ENCODE data around the gene PDGFB.

Gene PDGFB

DNA sequence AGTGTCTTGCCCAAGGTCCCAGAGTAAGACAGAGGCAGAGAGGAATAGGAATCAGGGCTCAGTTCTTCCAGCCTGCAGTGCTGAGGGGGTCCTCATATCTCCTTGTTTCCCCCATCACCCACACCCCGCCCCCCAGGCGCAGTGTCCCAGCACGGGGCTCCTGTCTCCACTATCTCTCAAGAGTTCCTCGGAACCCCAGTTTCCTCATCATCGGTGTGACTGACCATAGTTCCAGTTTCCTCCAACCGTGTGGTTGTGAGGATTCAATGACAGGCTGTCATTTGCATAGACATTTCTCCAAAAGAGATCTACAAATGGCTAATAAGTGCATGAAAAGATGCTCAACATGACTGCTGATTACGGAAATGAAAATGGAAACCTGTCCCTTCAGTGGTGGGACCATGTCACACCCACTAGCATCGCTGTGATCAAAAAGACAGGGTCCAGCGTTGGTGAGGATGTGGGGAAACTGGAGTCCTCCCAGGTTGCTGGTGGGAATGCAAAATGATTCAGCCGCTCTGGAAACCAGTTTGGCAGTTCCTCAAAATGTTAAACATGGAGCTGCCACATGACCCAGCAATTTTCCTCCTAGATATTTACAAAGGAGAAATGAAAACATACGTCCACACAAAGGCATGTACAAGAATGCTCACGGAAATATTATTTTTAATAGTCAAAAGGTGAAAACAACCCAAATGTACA, 31.8 kb upstream of the PDGFB start:
- no peak for DNase-seq (ENCODE audit: low read depth)

DNA sequence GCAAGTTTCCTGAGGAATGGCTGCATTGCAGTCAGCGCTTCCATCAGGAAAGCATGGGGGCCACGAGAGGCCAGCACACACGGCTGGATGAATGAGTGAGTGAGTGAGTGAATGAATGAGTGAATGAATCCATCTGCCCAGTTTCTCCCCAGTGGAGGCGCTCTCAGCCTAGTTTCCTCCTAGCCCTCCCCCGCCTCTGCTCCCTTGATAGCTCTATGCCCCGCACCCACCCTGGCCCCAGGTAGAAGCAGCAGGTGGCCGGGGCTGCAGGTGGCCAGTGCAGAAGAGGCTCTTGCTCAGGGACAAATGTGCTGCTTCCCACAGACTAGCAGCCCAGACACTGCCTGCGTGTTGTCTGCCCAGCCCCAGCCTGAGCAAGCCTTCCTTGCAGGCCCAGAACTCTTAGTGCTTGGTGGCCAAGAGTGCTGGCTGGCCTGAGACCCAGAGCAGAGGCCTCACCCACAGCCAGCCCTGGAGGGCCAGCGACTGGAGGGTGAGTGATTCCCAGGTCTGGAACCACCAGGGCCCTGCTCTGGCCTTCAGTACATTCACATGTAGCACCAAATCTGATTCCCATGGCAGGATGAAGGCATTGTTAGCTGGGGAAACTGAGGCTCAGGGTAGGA, 31.1 kb upstream of the PDGFB start:
- no peak for DNase-seq (ENCODE audit: low read depth)

DNA sequence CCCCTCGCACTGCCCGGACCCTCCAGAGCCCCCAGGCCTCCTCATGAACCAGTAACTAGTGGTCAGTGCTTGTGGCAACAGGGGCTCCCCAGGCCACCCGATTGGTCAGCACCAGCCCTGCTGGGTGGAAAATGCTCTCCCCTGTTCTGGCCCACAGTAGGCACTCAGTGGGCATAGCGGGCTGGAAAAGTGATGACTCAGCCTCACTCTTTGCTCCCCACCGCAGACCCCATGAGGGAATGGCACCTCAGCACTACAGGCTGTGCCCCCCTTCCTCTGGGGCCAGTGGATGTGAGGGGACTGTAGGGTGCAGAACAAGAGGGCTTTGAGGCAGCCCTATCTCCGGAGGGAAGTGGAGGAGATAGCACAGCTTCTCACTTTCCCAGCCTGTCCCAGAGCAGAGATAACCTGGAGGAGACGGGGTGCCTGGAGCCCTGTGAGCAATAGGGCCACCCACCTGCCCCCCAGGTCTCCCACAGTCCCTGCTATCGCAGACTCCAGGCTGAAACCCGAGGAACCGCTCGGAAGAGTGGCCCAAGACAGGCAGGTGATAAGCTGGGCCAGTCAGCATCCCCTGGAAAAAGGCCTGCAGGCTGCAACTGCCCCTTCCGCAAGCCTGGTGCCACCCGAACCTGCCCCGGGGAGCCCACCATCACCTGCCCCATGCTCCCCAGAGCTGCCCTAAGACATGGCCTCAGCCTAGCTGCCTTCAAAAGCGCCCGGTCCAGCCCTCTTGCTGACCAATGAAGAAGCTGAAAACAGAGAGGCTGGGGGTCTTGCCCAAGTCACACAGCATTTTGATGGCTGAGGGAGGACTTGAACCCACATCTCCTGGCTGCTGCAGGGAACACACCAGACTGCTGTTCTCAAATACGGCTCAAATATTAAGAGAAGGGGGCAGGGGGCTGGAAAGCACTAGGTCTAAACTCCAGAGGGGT, 29.4 kb upstream of the PDGFB start:
- no peak for DNase-seq (ENCODE audit: low read depth)

DNA sequence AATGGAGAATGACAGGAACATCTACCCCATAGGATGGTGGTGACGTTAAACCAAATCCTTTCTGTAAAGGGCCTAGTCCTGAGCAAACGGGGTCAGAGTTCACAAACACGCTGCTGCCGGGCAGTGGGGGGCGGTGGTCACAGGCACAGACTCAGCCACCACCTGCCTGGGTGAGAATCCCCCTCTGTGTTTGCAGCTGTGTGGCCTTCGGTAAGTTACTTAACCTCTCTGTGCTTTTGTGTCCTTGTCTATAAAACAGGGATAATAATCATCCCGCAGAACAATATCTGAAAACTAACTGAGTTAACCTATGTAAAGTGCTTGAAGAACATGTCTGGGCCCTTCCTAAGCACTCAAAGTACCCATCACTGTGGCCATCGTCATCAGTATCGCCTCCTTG, 26.0 kb upstream of the PDGFB start:
- DNase-seq (ENCODE audit: low read depth), result no peak

DNA sequence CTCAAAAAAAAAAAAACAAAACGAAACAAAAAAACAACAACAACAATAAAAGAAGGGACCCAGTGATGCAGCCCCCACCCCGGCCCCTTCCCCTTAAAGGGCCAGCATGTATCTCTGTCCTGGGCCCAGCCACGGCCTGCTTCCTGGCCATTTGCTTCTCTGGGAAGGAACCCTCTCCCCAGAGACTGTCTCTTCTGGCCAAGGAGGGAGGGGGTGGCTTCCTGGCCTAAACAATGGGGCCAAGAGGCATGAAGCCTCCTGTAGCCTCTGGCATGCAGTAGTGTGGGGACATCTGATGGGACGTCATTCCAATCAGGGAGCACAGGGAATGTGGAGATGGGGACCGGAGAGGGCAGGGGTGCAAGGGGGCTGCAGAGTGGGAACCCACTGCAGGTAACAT, 25.5 kb upstream of the PDGFB start:
- no peak for DNase-seq (ENCODE audit: low read depth)

DNA sequence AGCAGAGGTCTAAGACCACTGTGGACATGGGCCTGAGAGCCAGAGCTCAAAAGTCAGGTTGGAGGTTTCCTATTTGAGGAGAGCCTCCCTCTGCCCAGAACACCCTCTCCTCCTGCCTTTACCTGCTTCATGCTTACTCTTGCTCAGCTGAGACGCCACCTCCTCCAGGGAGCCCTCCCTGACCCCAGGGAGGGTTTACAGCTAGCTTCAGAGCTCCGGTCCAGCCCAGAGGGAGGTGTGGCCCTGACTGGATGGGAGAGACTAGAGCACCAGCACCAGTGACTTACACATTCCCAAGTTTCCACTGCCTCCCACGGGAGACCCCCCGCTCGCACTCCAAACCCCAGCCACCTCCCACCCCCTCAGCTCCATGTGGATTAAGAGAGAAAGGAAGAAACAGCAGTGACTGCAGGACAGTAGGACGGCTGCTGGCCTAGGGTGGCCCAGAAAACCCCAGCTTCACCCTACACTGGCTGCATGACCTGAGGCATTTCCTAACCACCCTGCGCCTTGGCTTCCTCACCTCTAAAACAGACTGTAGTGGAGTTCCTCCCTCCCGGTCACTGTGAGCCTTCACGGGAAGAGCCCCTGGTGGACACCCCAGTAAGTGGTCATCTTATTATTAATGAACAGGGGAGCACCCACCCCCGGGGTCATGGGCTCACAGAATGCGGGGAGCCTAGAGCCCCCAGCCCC, 24.5 kb upstream of the PDGFB start:
- no peak for DNase-seq (ENCODE audit: low read depth)

DNA sequence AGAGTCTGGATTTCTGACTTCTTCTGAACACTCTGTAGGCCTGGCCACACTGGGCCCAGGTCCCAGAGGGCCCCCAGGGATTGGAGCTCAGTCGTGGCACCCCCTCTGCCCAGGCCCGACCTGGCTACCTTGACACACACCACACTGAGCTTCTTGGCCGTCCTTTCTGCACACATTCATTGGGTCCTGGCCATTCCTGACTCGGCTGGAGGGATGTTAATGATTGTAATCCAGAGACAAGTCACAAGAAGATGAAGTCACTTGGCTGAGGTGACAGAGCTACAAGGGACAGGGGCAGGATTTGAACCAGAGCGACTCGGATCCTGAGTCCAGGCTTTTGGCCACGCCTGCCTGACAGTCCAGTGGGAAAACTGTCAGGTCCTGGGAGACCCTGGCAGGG, 23.9 kb upstream of the PDGFB start:
- DNase-seq (ENCODE audit: low read depth), result no peak

DNA sequence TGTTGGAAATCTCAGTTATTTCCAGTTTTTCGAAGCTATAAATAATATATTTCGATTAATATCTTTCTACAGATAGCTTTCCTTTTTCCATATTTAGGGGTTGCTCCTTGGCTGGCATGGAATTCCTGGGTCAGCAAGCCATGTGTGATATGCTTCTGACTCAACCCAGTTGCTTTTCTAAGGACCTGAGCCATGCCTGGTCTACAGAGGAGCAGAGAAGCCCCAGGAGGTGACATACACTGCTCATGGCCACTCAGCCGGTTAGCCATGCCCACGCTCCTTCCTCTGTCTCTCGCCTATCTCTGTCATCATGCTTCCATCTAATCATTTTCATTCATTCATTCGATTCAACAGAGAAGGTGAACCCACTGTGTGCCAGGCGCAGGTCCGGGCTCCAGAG, 23.2 kb upstream of the PDGFB start:
- DNase-seq (ENCODE audit: low read depth), result no peak

DNA sequence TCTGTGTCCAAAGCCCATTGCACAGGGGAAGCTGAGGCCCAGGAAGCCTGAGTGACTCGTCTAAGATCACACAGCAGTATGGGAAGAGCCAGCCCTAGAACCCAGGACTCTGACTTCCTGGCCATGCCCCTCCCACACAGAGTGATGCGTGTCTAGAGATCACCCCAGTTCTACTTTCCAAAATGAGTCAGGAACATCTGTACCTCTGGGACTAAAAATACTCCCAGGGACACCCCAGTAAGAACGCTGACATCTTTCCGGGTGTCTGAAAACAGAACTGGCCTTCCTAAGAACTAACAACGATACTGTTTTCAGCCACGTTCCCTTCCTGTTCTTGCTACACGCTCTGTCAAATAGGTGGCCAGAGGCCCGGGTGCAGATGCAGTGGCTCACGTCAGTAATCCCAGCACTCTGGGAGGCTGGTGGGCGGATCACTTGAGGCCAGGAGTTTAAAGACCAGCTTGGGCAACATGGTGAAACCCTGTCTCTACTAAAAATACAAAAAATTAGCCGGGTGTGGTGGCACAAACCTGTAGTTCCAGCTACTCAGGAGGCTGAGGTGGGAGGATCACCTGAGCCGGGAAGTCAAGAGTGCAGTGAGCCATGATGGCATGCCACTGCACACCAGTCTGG, 21.7 kb upstream of the PDGFB start:
- no peak for DNase-seq (ENCODE audit: low read depth)

DNA sequence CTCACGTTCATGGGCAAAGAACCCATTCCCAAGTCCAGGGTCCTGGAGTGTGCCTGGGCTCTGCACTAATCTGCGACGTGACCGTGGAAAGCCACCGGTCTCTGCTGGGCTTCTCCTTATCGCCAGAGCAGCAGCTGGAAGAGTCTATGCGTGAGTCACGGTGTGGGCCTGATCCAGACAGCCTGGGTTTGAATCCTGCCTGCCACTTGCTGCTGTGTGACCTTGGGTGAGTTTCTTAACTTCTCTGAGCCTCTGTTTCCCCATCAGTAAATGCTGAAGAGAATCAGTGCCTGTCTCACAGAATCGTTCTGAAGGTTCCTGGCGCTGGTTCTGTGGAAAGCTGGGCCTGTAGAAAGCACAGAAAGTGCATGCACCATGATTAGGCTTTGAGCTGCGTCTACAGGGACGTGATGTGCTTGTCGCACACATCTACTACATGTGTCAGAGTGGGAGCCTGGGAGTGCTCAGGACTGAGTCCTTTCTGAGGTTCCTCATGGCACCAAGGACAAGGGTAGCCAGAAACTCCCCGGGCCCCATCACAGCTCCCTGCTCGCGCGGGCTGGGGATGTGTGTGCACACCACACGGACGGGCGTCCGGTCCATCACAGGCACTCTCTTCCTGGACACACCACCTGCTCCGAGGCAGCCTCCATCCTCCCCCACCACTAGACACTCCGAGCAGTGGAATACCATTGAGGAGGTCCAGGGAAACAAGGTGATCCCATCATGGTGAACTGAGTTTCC, 20.5 kb upstream of the PDGFB start:
- DNase-seq (ENCODE audit: low read depth), result no peak

DNA sequence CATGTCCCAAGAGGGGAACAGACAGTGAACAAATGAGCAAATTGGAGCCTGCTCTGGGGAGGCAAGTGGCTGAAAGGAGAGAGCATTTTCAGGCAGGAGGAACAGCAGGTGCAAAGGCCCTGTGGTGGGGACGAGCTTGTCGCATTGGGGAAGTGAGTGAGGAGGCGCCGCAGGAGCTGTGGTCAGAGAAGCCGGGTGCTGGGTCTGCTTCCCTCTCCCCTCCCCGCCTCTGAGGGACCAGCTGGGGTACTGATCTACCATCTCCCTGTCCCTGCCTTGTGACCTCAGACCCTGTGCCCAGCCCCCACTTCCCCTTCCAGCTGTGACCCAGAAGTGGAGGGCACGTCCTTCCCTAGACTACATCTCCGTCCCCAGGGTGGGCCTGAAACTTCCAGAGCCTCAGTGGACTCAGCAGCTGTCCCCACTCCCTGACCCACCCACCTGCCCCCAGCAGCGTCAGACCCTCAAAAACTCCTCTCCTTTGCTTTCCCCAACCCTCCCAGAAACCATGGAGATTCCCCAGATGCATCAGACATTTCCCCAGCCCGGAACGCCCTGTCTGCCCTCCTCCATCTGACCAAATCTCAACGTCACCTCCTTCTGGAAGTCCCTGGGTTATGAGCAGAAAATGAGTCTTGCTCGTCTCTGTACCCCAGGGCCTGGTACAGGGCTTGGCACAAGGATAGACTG, 19.7 kb upstream of the PDGFB start:
- DNase-seq (ENCODE audit: low read depth), result no peak

DNA sequence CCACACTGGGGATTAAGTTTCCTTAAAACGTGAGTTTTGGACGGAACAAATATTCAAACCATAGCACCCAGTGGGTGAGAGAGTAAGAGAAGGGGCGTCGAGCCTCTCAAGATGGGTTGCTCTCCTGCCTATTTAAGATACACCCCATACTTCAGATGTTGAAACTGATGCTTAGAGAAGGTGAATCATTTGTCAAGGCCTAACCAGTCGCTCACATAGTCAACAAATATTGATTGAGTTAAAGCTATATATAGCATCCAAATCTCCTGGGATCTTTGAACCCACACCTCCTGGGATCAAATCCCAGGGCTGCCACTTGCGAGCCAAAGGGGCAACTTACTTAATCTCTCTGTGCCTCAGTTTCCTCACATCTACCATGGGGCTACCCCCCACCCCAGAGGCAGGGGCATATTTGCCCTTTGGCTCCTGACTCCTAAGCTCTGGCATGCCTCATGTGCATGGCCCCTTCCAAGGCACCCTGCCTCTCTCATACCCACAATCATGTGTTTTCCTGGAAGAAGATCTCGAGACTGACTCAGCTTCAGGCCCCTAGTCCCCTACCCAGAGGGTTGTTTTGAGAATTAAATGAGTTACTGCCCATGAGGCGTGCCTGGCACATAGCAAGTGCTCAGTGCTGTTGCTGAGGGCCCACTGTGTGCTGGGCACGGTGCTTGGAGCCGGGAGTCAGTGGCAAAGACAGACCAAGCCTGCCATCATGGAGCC, 19.0 kb upstream of the PDGFB start:
- no peak for DNase-seq (ENCODE audit: low read depth)

DNA sequence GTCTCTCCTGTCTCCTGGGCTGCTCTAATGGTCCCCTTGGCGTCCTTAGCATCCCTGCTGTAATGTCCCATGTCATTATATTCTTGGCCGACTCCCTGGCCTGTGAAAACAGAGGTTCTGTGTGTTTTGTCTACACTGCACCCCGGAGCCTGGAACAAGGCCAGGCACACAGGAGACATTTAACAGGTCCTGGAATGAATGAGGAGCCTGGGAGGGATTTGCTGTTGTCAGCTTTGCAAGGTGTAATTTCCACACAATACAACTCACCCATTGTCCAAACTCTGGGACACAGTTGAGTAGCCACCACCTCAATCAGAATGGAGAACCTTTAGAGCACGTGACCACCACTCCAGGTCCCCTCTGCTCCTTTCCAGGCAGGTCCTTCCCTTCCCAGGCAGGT, 14.9 kb upstream of the PDGFB start:
- DNase-seq (ENCODE audit: low read depth), result no peak

DNA sequence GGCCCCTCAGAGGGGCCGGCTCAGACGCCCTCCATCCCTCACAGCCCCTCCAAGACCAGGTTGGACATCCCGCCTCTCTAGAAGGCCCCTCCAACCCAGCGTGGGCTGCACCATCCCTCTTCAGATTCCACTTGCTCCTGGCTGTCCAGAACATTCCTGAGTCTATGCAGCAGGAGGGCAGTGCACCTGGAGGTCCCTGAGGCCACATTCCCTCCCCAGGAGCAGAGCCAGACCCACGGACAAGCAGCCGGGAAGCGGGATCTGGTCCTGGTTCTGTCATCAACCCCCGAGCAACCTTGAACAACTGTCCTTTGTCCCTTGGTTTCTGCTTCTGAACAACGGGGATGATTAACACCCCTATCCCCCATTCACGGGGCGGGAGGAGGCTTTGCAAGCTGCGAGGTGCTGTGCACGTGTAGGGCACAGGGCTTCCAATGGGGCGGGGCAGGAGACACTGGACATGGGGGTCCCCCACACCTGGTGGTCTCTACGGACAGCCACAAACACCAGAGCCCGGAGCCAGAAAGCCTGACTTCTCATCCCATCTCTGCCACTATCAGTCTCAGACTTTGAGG, 13.2 kb upstream of the PDGFB start:
- no peak for DNase-seq (ENCODE audit: low read depth)

DNA sequence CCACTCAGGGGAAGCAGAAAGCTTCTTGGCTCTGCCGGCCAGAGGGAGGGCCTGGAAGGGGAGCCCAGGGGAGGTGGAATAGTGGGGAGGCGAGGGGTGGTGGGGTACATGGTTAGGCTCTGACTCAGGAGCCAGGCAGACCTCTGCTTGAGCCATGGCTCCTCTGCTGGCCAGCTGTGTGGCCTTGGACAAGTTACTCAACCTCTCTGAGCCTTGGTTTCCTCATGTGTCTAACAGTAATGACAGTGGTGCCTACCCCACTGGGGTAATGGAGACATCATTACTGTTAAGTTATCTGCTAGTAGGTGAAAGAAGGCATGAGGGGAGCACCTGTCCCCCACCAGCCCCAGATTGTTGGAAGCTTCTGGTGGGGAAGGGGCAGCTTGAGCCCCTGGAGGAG, 12.2 kb upstream of the PDGFB start:
- no peak for DNase-seq (ENCODE audit: low read depth)

DNA sequence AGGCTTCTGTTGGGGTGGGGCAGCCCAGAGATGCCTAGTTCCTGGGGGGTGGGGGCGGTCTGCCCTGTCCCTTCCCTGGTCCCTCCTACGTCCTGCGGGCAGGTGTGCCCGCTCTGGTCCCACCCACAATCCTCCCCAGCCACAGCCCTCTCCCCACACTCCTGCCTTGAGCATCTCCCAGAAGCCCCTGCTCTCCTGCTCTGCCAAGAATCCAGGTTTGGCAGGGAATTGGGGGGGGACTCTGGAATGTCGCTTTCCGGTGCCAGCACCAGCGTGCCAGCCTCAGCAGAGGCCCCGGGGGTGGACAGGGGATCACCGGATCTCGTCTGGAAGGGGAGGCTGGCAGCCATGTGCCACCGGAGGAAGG, 11.4 kb upstream of the PDGFB start:
- DNase-seq (ENCODE audit: low read depth), result no peak

DNA sequence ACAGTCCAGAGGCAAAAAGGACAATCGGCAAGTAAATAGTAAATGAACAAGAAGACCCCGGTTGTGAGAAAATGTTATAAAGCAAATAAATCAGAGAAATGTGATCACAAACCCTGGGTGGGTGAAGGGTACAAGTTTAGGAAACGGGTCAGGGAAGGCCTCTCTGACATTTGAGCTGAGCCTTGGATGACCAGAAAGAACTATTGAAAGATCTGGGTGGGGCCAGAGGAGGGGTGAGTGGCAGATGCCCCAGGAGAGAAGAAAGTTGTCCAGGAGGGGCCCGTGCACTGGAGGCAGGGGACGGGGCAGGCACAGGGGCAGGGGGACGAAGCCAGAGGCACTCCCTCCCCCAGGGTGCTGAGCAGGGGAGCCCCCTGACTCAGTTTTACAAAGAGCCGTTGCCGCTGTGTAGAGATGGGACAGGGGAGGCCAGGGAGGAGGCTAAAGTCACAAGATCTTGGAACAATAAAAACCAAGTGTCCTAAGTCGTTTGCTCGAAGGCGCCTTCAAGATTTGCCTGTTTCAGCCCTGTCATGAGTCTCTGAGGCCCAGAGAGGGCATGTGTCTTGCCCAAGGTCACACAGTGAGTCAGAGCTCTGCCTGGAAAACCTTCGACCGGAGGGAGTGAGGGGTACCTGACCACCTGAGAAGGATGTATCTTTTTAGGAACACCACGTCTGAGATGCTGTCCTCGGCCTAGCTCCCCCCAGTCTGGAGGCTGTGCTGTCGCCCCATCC, 10.8 kb upstream of the PDGFB start:
- no peak for DNase-seq (ENCODE audit: low read depth)

DNA sequence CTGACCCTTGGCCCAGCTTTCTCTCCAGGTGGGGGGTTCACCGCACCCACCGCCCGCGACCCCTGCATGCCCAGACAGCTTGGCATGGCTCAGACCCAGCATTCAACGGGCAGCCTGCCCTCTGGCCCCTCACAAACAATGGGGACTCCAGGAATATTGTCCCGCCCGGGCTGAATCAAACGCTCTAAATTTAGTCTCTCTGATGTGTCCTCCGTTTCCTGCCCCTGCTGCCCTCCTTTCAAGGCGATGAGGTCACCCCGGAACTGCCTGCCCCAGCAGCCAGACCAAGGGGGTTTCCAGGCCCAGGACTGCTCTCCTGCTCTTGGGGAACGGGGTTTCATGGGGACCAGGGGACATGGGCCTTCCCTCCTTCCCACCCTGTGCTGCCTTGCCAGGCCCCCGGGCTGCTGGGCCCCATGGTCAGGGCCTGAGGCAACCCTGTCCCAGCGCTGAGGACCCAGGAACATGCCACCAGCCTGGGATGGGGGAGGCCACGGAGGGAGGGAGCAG, 10.1 kb upstream of the PDGFB start:
- DNase-seq (ENCODE audit: low read depth), result no peak

DNA sequence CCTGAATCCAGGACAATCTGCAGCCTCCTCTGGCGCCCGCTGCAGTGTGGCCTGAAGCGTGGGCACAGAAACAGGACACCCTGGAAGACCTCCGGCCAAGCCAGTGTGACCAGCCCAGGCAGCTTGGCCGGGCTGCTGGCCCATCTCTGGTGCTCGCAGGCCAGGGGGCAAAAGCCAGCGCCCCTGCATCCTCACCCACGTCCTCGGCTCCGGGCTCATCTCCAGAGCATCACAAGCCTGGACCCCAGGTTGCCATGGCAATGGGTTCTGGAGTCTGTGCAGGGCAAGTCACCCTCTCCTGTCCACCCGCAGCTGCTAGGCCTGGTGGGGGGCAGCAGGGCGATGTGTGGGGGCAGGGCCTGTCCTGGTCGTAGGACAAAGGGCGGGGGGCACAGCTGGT, 9.3 kb upstream of the PDGFB start:
- DNase-seq (ENCODE audit: low read depth), result no peak
